Smooth muscle cell (in vitro differentiated cells): Measurements from ENCODE around the gene EPPIN. TPM values are rescaled to one million over a fixed set of nuclear protein-coding genes. Genes with fewer than 3 reads are reported as not detected.

Experiments
- DNase-seq: peaks from one replicate; lab custom pipeline; 2025; ENCODE audit not compliant: unreplicated experiment; lab: John Stamatoyannopoulos, UW
- H2AFZ ChIP-seq: fragments of 200-600 bp; sonication (generic); 2 replicates; pipeline ENCODE4 v1.6.0; 2016; ENCODE audit warnings: antibody characterized with exemption, low read depth, mild to moderate bottlenecking
- H3F3A ChIP-seq: fragments of 200-600 bp; sonication (generic); 2 replicates; pipeline ENCODE4 v1.6.0; 2017; ENCODE audit warnings: antibody characterized with exemption, low read depth
- H3K27ac ChIP-seq: fragments of 200-600 bp; sonication (generic); 2 replicates; pipeline ENCODE4 v1.5.1; 2016; ENCODE audit warnings: low read depth, mild to moderate bottlenecking
- H3K27me3 ChIP-seq: fragments of 200-600 bp; sonication (generic); 2 replicates; pipeline ENCODE4 v1.6.1; 2016; ENCODE audit warnings: low read depth, mild to moderate bottlenecking
- H3K36me3 ChIP-seq: fragments of 200-600 bp; sonication (generic); 2 replicates; pipeline ENCODE4 v1.5.1; 2016; ENCODE audit warnings: low read depth
- H3K4me1 ChIP-seq: fragments of 200-600 bp; sonication (generic); 2 replicates; pipeline ENCODE4 v1.5.1; 2016; ENCODE audit warnings: low read depth
- H3K4me2 ChIP-seq: fragments of 200-600 bp; sonication (generic); 2 replicates; pipeline ENCODE4 v1.6.0; 2016; ENCODE audit warnings: mild to moderate bottlenecking
- H3K4me3 ChIP-seq: fragments of 200-600 bp; sonication (generic); 2 replicates; pipeline ENCODE4 v1.5.1; 2016; ENCODE audit warnings: mild to moderate bottlenecking
- H3K79me2 ChIP-seq: fragments of 200-600 bp; sonication (generic); 2 replicates; pipeline ENCODE4 v1.6.0; 2016; ENCODE audit warnings: low read depth, mild to moderate bottlenecking
- H3K9ac ChIP-seq: fragments of 200-600 bp; sonication (generic); 2 replicates; pipeline ENCODE4 v1.6.0; 2016; ENCODE audit warnings: low read depth
- H3K9me3 ChIP-seq: fragments of 200-600 bp; sonication (generic); replicated peaks from 2 replicates; pipeline ENCODE4 v1.5.1; 2016; ENCODE audit warnings: low read depth
- H4K20me1 ChIP-seq: fragments of 200-600 bp; sonication (generic); 2 replicates; pipeline ENCODE4 v1.6.0; 2016; ENCODE audit warnings: low read depth
- WGBS: methylation state at CpG from one replicate; pipeline ENCODE4 v1.1.7; 2016; ENCODE audit warnings: low lambda C conversion rate; 5-methylcytosine and 5-hydroxymethylcytosine counted together
- polyA plus RNA-seq: library from polyadenylated mRNA; unstranded; fragments of >200 nt; fragmentation: Nextera tagmentation; extraction: Ambion mirVana; gene quantifications from 2 replicates; pipeline ENCODE4 v1.2.1, GENCODE V29; 2016
- total RNA-seq: library from RNA; depleted of rRNA; stranded (reverse); fragments of >200 nt; gene quantifications from 2 replicates; pipeline ENCODE4 v1.2.3, GENCODE V29; 2014
- TF ChIP-seq, protein P1 (sequence below): fragments of 200-600 bp; sonication (generic); IDR thresholded peaks from 2 replicates; pipeline ENCODE4 v1.5.1; 2017; ENCODE audit warnings: borderline replicate concordance, mild to moderate bottlenecking, antibody characterized with exemption; ENCODE audit not compliant: insufficient read depth, poor library complexity, severe bottlenecking

Gene EPPIN
- total and polyA plus RNA-seq, 2 experiments from 2014 or later: not detected

DNA sequence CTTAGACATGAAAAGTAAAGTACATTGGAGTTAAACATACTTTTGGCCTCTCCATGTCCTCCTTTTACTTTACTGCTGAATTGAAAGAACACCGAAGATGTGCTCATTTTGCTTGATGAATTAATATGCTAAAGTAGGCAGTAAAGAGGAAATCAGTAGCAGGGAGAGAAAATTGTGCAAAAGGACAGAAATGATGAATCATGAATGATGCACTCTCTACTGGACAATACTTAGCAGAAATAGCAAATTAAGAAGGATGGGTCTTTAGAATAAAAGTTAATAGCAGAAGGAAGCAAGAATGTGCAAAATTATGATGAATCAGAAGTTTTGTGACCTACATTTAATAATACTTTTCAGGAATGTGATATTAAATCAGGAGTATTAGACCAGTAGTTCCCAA lies 23.4 kb downstream of the EPPIN start:
- Histone ChIP-seq H3K4me3 (no peak overlapping the region), H3K79me2 (no peaks in the 10 kb centered on the region), H3K4me1 (no peaks in the 10 kb centered on the region), H4K20me1 (no peaks in the 10 kb centered on the region), H2AFZ (no peak overlapping the region), H3K36me3 (no peaks in the 10 kb centered on the region), H3K9me3 (no peaks in the 10 kb centered on the region), H3K4me2 (no peak overlapping the region), H3K27ac (no peak overlapping the region), H3K9ac (no peak overlapping the region), H3F3A (no peaks in the 10 kb centered on the region), H3K27me3 (peaks cover 17% of the 10 kb centered on the region)
- WGBS: 85% methylated on average over 1 of the region's 1 CpG
- TF ChIP-seq, protein P1, sequence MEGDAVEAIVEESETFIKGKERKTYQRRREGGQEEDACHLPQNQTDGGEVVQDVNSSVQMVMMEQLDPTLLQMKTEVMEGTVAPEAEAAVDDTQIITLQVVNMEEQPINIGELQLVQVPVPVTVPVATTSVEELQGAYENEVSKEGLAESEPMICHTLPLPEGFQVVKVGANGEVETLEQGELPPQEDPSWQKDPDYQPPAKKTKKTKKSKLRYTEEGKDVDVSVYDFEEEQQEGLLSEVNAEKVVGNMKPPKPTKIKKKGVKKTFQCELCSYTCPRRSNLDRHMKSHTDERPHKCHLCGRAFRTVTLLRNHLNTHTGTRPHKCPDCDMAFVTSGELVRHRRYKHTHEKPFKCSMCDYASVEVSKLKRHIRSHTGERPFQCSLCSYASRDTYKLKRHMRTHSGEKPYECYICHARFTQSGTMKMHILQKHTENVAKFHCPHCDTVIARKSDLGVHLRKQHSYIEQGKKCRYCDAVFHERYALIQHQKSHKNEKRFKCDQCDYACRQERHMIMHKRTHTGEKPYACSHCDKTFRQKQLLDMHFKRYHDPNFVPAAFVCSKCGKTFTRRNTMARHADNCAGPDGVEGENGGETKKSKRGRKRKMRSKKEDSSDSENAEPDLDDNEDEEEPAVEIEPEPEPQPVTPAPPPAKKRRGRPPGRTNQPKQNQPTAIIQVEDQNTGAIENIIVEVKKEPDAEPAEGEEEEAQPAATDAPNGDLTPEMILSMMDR: no peak
- no peak for DNase-seq

DNA sequence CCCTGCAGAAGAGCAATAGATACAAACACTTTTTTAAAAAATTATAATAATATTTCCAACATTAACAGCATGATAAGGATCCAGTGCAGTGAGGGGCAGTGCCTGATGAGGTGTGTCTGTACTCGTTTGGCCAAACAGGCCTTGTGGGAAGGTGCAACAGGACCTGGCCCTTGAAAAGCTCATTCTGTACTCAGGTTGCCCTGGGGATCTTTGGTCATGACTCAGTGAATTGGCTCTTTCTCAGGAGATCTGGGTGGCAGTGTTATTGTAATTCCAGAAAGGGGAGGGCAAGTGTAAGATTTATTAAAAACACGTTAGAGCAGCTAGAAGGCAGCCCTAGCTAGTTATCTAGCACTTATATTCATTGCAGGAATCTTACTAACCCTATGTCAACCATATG lies 28.9 kb downstream of the EPPIN start:
- no peaks in the 10 kb centered on the region for H3K4me1 ChIP-seq
- no peaks in the 10 kb centered on the region for H3K79me2 ChIP-seq
- H2AFZ ChIP-seq: no peak overlapping the region
- no peak overlapping the region for H3K9ac ChIP-seq
- H3K9me3 ChIP-seq: no peaks in the 10 kb centered on the region
- no peaks in the 10 kb centered on the region for H3K36me3 ChIP-seq
- peaks cover 14% of the 10 kb centered on the region for H3K27me3 ChIP-seq
- no peak overlapping the region for H3K27ac ChIP-seq
- H4K20me1 ChIP-seq: no peaks in the 10 kb centered on the region
- no peaks in the 10 kb centered on the region for H3F3A ChIP-seq
- WGBS: 64% methylated on average over 2 of the region's 2 CpGs
- H3K4me2 ChIP-seq: no peak overlapping the region
- no peak for DNase-seq
- H3K4me3 ChIP-seq: no peak overlapping the region
- TF ChIP-seq, protein P1: no peak

DNA sequence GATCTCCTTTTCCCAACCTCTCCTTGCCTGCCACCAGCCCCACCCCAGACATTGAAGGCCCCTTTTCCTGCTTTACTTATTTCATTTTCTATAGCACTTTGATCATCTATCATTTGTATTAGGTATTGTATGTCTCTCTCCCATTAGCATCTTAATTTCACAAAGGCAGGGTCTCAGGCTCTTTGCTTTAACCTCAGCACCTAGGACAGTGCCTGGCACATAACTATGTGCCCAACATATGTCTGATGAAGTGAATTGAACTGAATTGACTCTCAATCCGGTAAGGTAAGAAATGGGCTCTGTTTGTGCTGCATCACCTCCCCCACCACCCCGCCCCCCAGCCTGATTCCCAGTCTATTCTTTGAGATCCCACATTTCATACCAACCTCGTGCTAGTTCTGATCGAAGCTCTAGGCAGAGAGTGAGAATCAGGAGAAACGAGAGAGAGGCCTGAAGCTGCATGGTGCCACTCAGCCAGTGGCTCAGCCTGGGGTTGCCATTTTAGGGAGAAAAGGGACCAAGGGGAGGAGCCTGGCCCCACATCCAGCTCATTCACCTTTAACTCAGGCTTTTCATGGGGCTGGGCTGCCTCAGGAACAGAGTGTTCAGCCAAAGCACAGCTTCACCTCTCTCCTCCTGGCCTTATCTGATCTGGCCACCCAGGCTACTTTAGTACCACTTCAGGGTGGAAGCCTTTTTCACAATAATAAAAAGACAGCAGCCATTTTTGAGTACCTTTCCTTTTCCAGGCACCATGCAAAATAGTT lies 31.9 kb downstream of the EPPIN start, which contains the start of gene SPINT3:
TSS of gene SPINT3 (minus strand) at position 476 of the 767 bp plus-strand sequence. CDS start at position 462, 14 bp downstream.
- Histone ChIP-seq H3K4me2 (no peak within 1 kb of the TSS), H3K9ac (no peak within 1 kb of the TSS), H3K27me3 (peaks cover 17% of the 10 kb centered on the region), H3K79me2 (no peaks in the 10 kb centered on the region), H3F3A (no peaks in the 10 kb centered on the region), H3K9me3 (no peaks in the 10 kb centered on the region), H3K4me3 (no peak within 1 kb of the TSS), H3K4me1 (no peaks in the 10 kb centered on the region), H3K27ac (no peak within 1 kb of the TSS), H3K36me3 (no peaks in the 10 kb centered on the region), H4K20me1 (no peaks in the 10 kb centered on the region), H2AFZ (no peak within 1 kb of the TSS)
- TF ChIP-seq, protein P1: no peak
- no peak for DNase-seq
- WGBS: 77% methylated on average over 5 of the region's 5 CpGs
